Mammary epithelial cell (primary cell): ENCODE measurements around the gene FSTL1.

Source experiments
- EZH2 ChIP-seq: IDR thresholded peaks from 2 replicates; pipeline ENCODE4 v1.6.1; 2012; ENCODE audit warnings: low read length, inconsistent platforms, borderline replicate concordance
- TF ChIP-seq, protein P1 (sequence below), 2 donors: IDR thresholded peaks in 1 of 2; conservative IDR thresholded peaks in 1 of 2; 2 replicates each; pipeline ENCODE4 v1.5.1; 2011 to 2012; ENCODE audit warnings: inconsistent platforms in 2 of 2, low read length in 2 of 2, mild to moderate bottlenecking in 2 of 2, control low read depth in 1 of 2, low read depth in 1 of 2; ENCODE audit not compliant: insufficient read depth in 1 of 2; ENCODE audit errors: extremely low read depth in 1 of 2

DNA sequence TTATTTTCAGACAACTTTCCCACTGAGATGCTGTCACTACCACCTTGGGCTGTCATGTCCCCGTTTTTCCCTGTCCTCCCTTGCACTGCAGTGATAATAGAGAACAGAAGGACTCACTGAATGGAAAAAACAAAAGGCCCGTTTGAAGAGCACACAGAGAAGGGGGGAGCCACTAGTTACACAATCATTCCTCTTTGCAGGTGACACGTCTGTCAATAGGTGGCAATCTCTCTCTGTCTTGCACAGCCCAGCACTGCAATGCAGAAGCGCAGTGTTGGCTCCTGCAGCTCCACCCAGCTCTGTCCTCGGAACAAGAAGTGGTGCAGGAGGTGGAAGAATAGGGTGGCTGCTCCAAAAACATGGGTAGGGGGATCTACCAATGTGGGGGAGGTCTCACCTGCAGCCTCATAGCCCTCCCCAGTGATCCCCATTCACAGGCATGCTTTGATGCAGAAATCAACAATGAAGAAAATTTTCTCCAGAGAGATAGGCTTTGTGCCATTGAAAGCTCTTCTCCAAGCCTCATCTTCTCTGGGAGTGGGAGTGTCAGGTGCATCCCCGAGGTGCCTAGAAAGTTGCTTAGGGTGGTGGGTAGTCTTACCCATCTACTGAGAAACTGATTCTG lies 31.8 kb downstream of the FSTL1 start:
- TF ChIP-seq, protein P1, sequence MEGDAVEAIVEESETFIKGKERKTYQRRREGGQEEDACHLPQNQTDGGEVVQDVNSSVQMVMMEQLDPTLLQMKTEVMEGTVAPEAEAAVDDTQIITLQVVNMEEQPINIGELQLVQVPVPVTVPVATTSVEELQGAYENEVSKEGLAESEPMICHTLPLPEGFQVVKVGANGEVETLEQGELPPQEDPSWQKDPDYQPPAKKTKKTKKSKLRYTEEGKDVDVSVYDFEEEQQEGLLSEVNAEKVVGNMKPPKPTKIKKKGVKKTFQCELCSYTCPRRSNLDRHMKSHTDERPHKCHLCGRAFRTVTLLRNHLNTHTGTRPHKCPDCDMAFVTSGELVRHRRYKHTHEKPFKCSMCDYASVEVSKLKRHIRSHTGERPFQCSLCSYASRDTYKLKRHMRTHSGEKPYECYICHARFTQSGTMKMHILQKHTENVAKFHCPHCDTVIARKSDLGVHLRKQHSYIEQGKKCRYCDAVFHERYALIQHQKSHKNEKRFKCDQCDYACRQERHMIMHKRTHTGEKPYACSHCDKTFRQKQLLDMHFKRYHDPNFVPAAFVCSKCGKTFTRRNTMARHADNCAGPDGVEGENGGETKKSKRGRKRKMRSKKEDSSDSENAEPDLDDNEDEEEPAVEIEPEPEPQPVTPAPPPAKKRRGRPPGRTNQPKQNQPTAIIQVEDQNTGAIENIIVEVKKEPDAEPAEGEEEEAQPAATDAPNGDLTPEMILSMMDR (conservative IDR thresholded peaks at IDR 0.05 in 1 of 2, IDR thresholded peaks at IDR 0.05 in 1 of 2; ENCODE audit: extremely low read depth in 1 of 2, insufficient read depth in 1 of 2, low read depth in 1 of 2, low read length in 2 of 2): peak; percentile 56 to 88
- TF ChIP-seq EZH2: no peak
